ENCODE results near the gene INTS1. TPM values are rescaled to one million over a fixed set of nuclear protein-coding genes. Genes with fewer than 3 reads are reported as not detected.

The INTS1 gene
- total RNA-seq, 4 donors from 2014 or later: 45.7 to 96.5 (median 75.8) TPM

- 83% methylated on average over 16 of the region's 20 CpGs for WGBS
- no peak for DNase-seq (ENCODE audit: low spot score in 2 of 2)
- Histone ChIP-seq H3K27me3 (no peaks in the 10 kb centered on the region), H3K27ac (no peak overlapping the region), H3K9me3 (no peaks in the 10 kb centered on the region), H3K36me3 (peaks cover 29% of the 10 kb centered on the region), H3K4me1 (peaks cover 4% of the 10 kb centered on the region), H3K4me3 (no peak overlapping the region)
- TF ChIP-seq CTCF (IDR thresholded peaks at IDR 0.05): no peak
Measured at GRCh38 chr7:1442355-1443124, 61.6 kb downstream of the INTS1 start.

GRCh38 chr7:1441615-1442354 is 62.4 kb downstream of the INTS1 start:
- no peak for DNase-seq (ENCODE audit: low spot score in 2 of 2)
- H3K27me3 ChIP-seq: no peaks in the 10 kb centered on the region
- no peak overlapping the region for H3K27ac ChIP-seq
- 91% methylated on average over 11 of the region's 41 CpGs for WGBS
- H3K9me3 ChIP-seq: no peaks in the 10 kb centered on the region
- H3K4me1 ChIP-seq: no peaks in the 10 kb centered on the region
- H3K4me3 ChIP-seq: no peak overlapping the region
- peaks cover 36% of the 10 kb centered on the region for H3K36me3 ChIP-seq
- TF ChIP-seq POLR2A (IDR thresholded peaks at IDR 0.05) (no peak), POLR2AphosphoS5 (IDR thresholded peaks at IDR 0.05) (no peak), EP300 (IDR thresholded peaks at IDR 0.05) (no peak), CTCF (IDR thresholded peaks at IDR 0.05) (no peak)

- TF ChIP-seq POLR2AphosphoS5 (IDR thresholded peaks at IDR 0.05) (no peak), EP300 (IDR thresholded peaks at IDR 0.05) (no peak), POLR2A (IDR thresholded peaks at IDR 0.05) (no peak), CTCF (IDR thresholded peaks at IDR 0.05) (no peak)
- no peak for DNase-seq (ENCODE audit: low spot score in 2 of 2)
- no peaks in the 10 kb centered on the region for H3K4me1 ChIP-seq
- WGBS: 100% methylated on average over 3 of the region's 10 CpGs
- no peaks in the 10 kb centered on the region for H3K9me3 ChIP-seq
- H3K27ac ChIP-seq: no peak overlapping the region
- peaks cover 39% of the 10 kb centered on the region for H3K36me3 ChIP-seq
- no peaks in the 10 kb centered on the region for H3K27me3 ChIP-seq
- no peak overlapping the region for H3K4me3 ChIP-seq
Measured at GRCh38 chr7:1440620-1441019, 63.6 kb downstream of the INTS1 start.

- H3K27me3 ChIP-seq: no peaks in the 10 kb centered on the region
- no peak overlapping the region for H3K4me3 ChIP-seq
- H3K27ac ChIP-seq: no peak overlapping the region
- WGBS: 93% methylated on average over 14 of the region's 31 CpGs
- H3K36me3 ChIP-seq: peaks cover 39% of the 10 kb centered on the region
- no peaks in the 10 kb centered on the region for H3K4me1 ChIP-seq
- H3K9me3 ChIP-seq: no peaks in the 10 kb centered on the region
- TF ChIP-seq EP300 (IDR thresholded peaks at IDR 0.05) (no peak), POLR2AphosphoS5 (IDR thresholded peaks at IDR 0.05) (no peak), CTCF (IDR thresholded peaks at IDR 0.05) (no peak), POLR2A (IDR thresholded peaks at IDR 0.05) (no peak)
- DNase-seq (ENCODE audit: low spot score in 2 of 2): no peak
Measured at GRCh38 chr7:1439373-1440363, 64.5 kb downstream of the INTS1 start.
